Left forelimb (tissue), 1 donor: Measurements from ENCODE around the gene TPRG1.

Experiments
- DNase-seq: peaks from one replicate; pipeline ENCODE4 v3.0.0-alpha.2; 2018; ENCODE audit warnings: low spot score

TPRG1 gene

GRCh38 chr3:189355481-189356201 lies 183.9 kb downstream of the TPRG1 start:
- DNase-seq = no peak

GRCh38 chr3:189360291-189360690 lies 188.5 kb downstream of the TPRG1 start:
- no peak for DNase-seq

- no peak for DNase-seq
Observed at GRCh38 chr3:189361103-189361835, 189.5 kb downstream of the TPRG1 start.

GRCh38 chr3:189363590-189364255 lies 192.0 kb downstream of the TPRG1 start:
- DNase-seq = no peak

- DNase-seq = no peak
Observed at GRCh38 chr3:189365609-189366564, 194.1 kb downstream of the TPRG1 start.

- no peak for DNase-seq
Observed at GRCh38 chr3:189368384-189368783, 196.6 kb downstream of the TPRG1 start.

GRCh38 chr3:189369636-189370035 lies 197.9 kb downstream of the TPRG1 start:
- no peak for DNase-seq

- no peak for DNase-seq
Observed at GRCh38 chr3:189372243-189372642, 200.5 kb downstream of the TPRG1 start.
